ENCODE results near the gene SLC25A13.

The SLC25A13 gene

GRCh38 chr7:96224685-96225084, 97.2 kb downstream of the SLC25A13 start:
- no peaks in the 10 kb centered on the region for H3K36me3 ChIP-seq (replicated peaks; ENCODE audit: insufficient read depth, low read length)
- TF ChIP-seq EZH2phosphoT487 (IDR thresholded peaks at IDR 0.05; ENCODE audit: low read length) (no peak), CTCF (IDR thresholded peaks at IDR 0.05; ENCODE audit: low read length) (no peak), EZH2 (optimal IDR thresholded peaks at IDR 0.05; ENCODE audit: low read depth, low read length) (no peak)
- H4K20me1 ChIP-seq (ENCODE audit: insufficient read depth, low read length) = no peaks in the 10 kb centered on the region
- no peaks in the 10 kb centered on the region for H3K9me2 ChIP-seq (replicated peaks; ENCODE audit: insufficient read depth, low read length)
- no peaks in the 10 kb centered on the region for H3F3A ChIP-seq (ENCODE audit: insufficient read depth, low read length)
- H3K4me3 ChIP-seq (ENCODE audit: low read length) = no peak overlapping the region
- H3K4me2 ChIP-seq (ENCODE audit: low read depth, low read length) = no peak overlapping the region
- no peak overlapping the region for H3K9ac ChIP-seq (ENCODE audit: low read length)
- H3K79me2 ChIP-seq (ENCODE audit: low read length) = no peaks in the 10 kb centered on the region
- H3K27ac ChIP-seq (ENCODE audit: low read length) = no peak overlapping the region
- no peaks in the 10 kb centered on the region for H3K9me3 ChIP-seq (replicated peaks; ENCODE audit: insufficient read depth, low read length)
- H3K27me3 ChIP-seq (replicated peaks; ENCODE audit: insufficient read depth, low read length) = no peaks in the 10 kb centered on the region
- no peak for DNase-seq
- H3K4me1 ChIP-seq (ENCODE audit: low read length) = no peaks in the 10 kb centered on the region
- H2AFZ ChIP-seq (ENCODE audit: low read length) = no peak overlapping the region

- H4K20me1 ChIP-seq (ENCODE audit: insufficient read depth, low read length) = no peaks in the 10 kb centered on the region
- no peaks in the 10 kb centered on the region for H3K79me2 ChIP-seq (ENCODE audit: low read length)
- H3K27me3 ChIP-seq (replicated peaks; ENCODE audit: insufficient read depth, low read length) = no peaks in the 10 kb centered on the region
Observed at GRCh38 chr7:96224073-96224472, 97.8 kb downstream of the SLC25A13 start.

GRCh38 chr7:96221888-96222287, 100.0 kb downstream of the SLC25A13 start:
- Histone ChIP-seq H3K27ac (ENCODE audit: low read length) (no peak overlapping the region), H3K9ac (ENCODE audit: low read length) (no peak overlapping the region), H3F3A (ENCODE audit: insufficient read depth, low read length) (no peaks in the 10 kb centered on the region), H3K36me3 (replicated peaks; ENCODE audit: insufficient read depth, low read length) (no peaks in the 10 kb centered on the region), H3K4me1 (ENCODE audit: low read length) (no peaks in the 10 kb centered on the region), H3K27me3 (replicated peaks; ENCODE audit: insufficient read depth, low read length) (no peaks in the 10 kb centered on the region), H3K9me2 (replicated peaks; ENCODE audit: insufficient read depth, low read length) (no peaks in the 10 kb centered on the region), H3K9me3 (replicated peaks; ENCODE audit: insufficient read depth, low read length) (no peaks in the 10 kb centered on the region), H2AFZ (ENCODE audit: low read length) (no peak overlapping the region), H3K79me2 (ENCODE audit: low read length) (no peaks in the 10 kb centered on the region), H4K20me1 (ENCODE audit: insufficient read depth, low read length) (no peaks in the 10 kb centered on the region), H3K4me3 (ENCODE audit: low read length) (no peak overlapping the region), H3K4me2 (ENCODE audit: low read depth, low read length) (no peak overlapping the region)
- TF ChIP-seq EZH2 (optimal IDR thresholded peaks at IDR 0.05; ENCODE audit: low read depth, low read length) (no peak), CTCF (IDR thresholded peaks at IDR 0.05; ENCODE audit: low read length) (no peak), EZH2phosphoT487 (IDR thresholded peaks at IDR 0.05; ENCODE audit: low read length) (no peak)
- DNase-seq = no peak

More at GRCh38 chr7:96224073-96224472, 97.8 kb downstream of the SLC25A13 start:
- no peaks in the 10 kb centered on the region for H3K9me2 ChIP-seq (replicated peaks; ENCODE audit: insufficient read depth, low read length)
- H3K27ac ChIP-seq (ENCODE audit: low read length) = no peak overlapping the region
- no peaks in the 10 kb centered on the region for H3F3A ChIP-seq (ENCODE audit: insufficient read depth, low read length)
- H3K9ac ChIP-seq (ENCODE audit: low read length) = no peak overlapping the region
- no peaks in the 10 kb centered on the region for H3K9me3 ChIP-seq (replicated peaks; ENCODE audit: insufficient read depth, low read length)
- no peak overlapping the region for H2AFZ ChIP-seq (ENCODE audit: low read length)
- no peak for DNase-seq
- no peak for TF ChIP-seq EZH2phosphoT487 (IDR thresholded peaks at IDR 0.05; ENCODE audit: low read length)
- no peak for TF ChIP-seq CTCF (IDR thresholded peaks at IDR 0.05; ENCODE audit: low read length)
- no peak for TF ChIP-seq EZH2 (optimal IDR thresholded peaks at IDR 0.05; ENCODE audit: low read depth, low read length)
- no peak overlapping the region for H3K4me2 ChIP-seq (ENCODE audit: low read depth, low read length)
- H3K36me3 ChIP-seq (replicated peaks; ENCODE audit: insufficient read depth, low read length) = no peaks in the 10 kb centered on the region
- no peaks in the 10 kb centered on the region for H3K4me1 ChIP-seq (ENCODE audit: low read length)
- H3K4me3 ChIP-seq (ENCODE audit: low read length) = no peak overlapping the region

All from MM.1S (cell line).